Neural cell (in vitro differentiated cells): ENCODE results near the gene DDX39B. TPM values are rescaled to one million over a fixed set of nuclear protein-coding genes. Genes with fewer than 3 reads are reported as not detected.

Source experiments
- polyA plus RNA-seq: library from polyadenylated mRNA; depleted of rRNA; stranded (reverse); fragments of >200 nt; gene quantifications from 2 replicates; pipeline ENCODE4 v1.2.3, GENCODE V29; 2014
- small RNA-seq, 3 experiments: library from RNA; depleted of rRNA; stranded (forward); fragments of <200 nt; gene quantifications; one replicate each; pipeline ENCODE3, GENCODE V24; 2012

DDX39B gene
- polyA plus RNA-seq, 1 donor from 2014 or later = 313 TPM

Small RNA genes within 50 kb of the gene (small RNA-seq; reads per million reads assigned to genes)
- gene AL663061.1 (0 reads per million in 3 experiments), gene RF00019 (0 to 1.2 (median 0) reads per million in 3 experiments), gene SNORD117 (646 to 1,037 (median 928) reads per million in 3 experiments), gene SNORD84 (0 reads per million in 3 experiments)

Other genes with a start within 250 kb of the DDX39B start
- gene HLA-B, start 184.8 kb downstream of the DDX39B start, polyA plus RNA-seq = 9.4 and 9.8 TPM in 2 replicates
- 0.32 and 0.87 TPM in 2 replicates for gene MICA, start 138.4 kb downstream of the DDX39B start, polyA plus RNA-seq
- 0.14 TPM in 1 of 2 replicates, not detected in the other for gene MICB, start 43.9 kb downstream of the DDX39B start, polyA plus RNA-seq
- not detected in 2 replicates for gene MCCD1, start 13.0 kb downstream of the DDX39B start, polyA plus RNA-seq
- gene ATP6V1G2, start 4.6 kb upstream of the DDX39B start, polyA plus RNA-seq = 56.7 and 76.7 TPM in 2 replicates
- 88.7 and 92.8 TPM in 2 replicates for gene NFKBIL1, start 5.6 kb upstream of the DDX39B start, polyA plus RNA-seq
- gene LTA, start 30.3 kb upstream of the DDX39B start, polyA plus RNA-seq = 0.56 TPM in 1 of 2 replicates, not detected in the other
- not detected in 2 replicates for gene TNF, start 33.6 kb upstream of the DDX39B start, polyA plus RNA-seq
- not detected in 2 replicates for gene LTB, start 40.4 kb upstream of the DDX39B start, polyA plus RNA-seq
- gene LST1, start 44.3 kb upstream of the DDX39B start, polyA plus RNA-seq = not detected in 2 replicates
- not detected in 2 replicates for gene NCR3, start 51.0 kb upstream of the DDX39B start, polyA plus RNA-seq
- gene AIF1, start 73.2 kb upstream of the DDX39B start, polyA plus RNA-seq = not detected in 2 replicates
- 39.9 and 51.0 TPM in 2 replicates for gene PRRC2A, start 78.7 kb upstream of the DDX39B start, polyA plus RNA-seq
- 203 and 204 TPM in 2 replicates for gene BAG6, start 110.7 kb upstream of the DDX39B start, polyA plus RNA-seq
- gene APOM, start 113.9 kb upstream of the DDX39B start, polyA plus RNA-seq = 1.3 and 4.4 TPM in 2 replicates
- gene C6orf47, start 118.8 kb upstream of the DDX39B start, polyA plus RNA-seq = 17.2 and 24.3 TPM in 2 replicates
- gene GPANK1, start 123.0 kb upstream of the DDX39B start, polyA plus RNA-seq = 18.4 and 21.9 TPM in 2 replicates
- gene CSNK2B, start 124.1 kb upstream of the DDX39B start, polyA plus RNA-seq = 130 and 135 TPM in 2 replicates
- gene LY6G5B, start 128.0 kb upstream of the DDX39B start, polyA plus RNA-seq = 4.0 and 7.7 TPM in 2 replicates
- 13.4 and 26.6 TPM in 2 replicates for gene LY6G5C, start 139.1 kb upstream of the DDX39B start, polyA plus RNA-seq
- 130 and 154 TPM in 2 replicates for gene ABHD16A, start 161.3 kb upstream of the DDX39B start, polyA plus RNA-seq
- gene LY6G6F, start 164.9 kb upstream of the DDX39B start, polyA plus RNA-seq = not detected in 2 replicates
- gene LY6G6D, start 173.3 kb upstream of the DDX39B start, polyA plus RNA-seq = not detected in 2 replicates
- gene LY6G6C, start 179.7 kb upstream of the DDX39B start, polyA plus RNA-seq = 0.78 and 0.88 TPM in 2 replicates
- gene MPIG6B, start 181.4 kb upstream of the DDX39B start, polyA plus RNA-seq = not detected in 2 replicates
- 386 and 410 TPM in 2 replicates for gene DDAH2, start 187.3 kb upstream of the DDX39B start, polyA plus RNA-seq
- gene CLIC1, start 194.5 kb upstream of the DDX39B start, polyA plus RNA-seq = 5.5 and 5.7 TPM in 2 replicates
- 5.1 and 7.8 TPM in 2 replicates for gene MSH5, start 198.0 kb upstream of the DDX39B start, polyA plus RNA-seq
- 1.3 TPM in 1 of 2 replicates, not detected in the other for gene SAPCD1, start 220.7 kb upstream of the DDX39B start, polyA plus RNA-seq
- 5.3 and 5.7 TPM in 2 replicates for gene VWA7, start 235.3 kb upstream of the DDX39B start, polyA plus RNA-seq